Vagina (tissue), 2 donors: ENCODE data around the gene UNC119.

ENCODE experiments used
- CTCF ChIP-seq, 3 experiments: fragments of 450-650 bp in 2 of 3; fragments of 200-600 bp in 1 of 3; sonication (generic) in 1 of 3; IDR thresholded peaks; one replicate each; pipeline ENCODE4 v1.5.1; 2017 to 2019; ENCODE audit warnings: antibody characterized with exemption in 3 of 3, mild to moderate bottlenecking in 2 of 3, moderate library complexity in 2 of 3
- POLR2A ChIP-seq, 2 donors: fragments of 450-650 bp; IDR thresholded peaks; one replicate each; pipeline ENCODE4 v1.6.1; 2017; ENCODE audit warnings: antibody characterized with exemption in 2 of 2, mild to moderate bottlenecking in 2 of 2, moderate library complexity in 2 of 2

- TF ChIP-seq CTCF (IDR thresholded peaks at IDR 0.05) (no peak), POLR2A (IDR thresholded peaks at IDR 0.05) (no peak)
Measured at GRCh38 chr17:28599311-28600184, 47.1 kb upstream of the UNC119 start.
